ENCODE data around the gene FGF18.

The FGF18 gene

DNA sequence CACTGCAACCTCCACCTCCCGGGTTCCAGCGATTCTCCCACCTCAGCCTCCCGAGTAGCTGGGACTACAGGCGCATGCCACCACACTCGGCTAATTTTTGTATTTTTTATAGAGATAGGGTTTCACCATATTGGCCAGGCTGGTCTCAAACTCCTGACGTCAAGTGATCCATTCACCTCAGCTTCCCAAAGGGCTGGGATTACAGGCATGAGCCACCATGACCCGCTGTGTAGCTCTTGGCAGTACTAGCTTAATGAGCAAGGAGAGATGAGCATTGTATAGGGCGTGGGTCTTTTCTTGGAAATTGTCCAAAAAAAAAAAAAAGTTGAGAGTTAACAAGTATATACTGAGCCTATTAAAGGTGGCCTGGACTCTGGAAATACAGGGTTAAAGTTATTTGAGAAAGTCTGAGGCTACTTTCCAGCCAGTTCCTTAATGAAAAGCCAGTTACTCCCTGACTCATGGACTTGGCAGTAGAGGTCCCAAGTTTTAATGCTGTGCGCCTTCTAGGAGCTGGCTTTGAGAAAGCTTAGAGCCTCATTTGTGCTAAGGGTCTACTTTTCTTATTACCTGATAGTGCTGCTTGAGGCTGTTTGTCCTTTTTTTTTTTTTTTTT is 4.2 kb upstream of the FGF18 start:
- H3K4me3 ChIP-seq (ENCODE audit: low read length): no peak overlapping the region
- DNase-seq (ENCODE audit: low read depth): no peak
- TF ChIP-seq, protein P1, sequence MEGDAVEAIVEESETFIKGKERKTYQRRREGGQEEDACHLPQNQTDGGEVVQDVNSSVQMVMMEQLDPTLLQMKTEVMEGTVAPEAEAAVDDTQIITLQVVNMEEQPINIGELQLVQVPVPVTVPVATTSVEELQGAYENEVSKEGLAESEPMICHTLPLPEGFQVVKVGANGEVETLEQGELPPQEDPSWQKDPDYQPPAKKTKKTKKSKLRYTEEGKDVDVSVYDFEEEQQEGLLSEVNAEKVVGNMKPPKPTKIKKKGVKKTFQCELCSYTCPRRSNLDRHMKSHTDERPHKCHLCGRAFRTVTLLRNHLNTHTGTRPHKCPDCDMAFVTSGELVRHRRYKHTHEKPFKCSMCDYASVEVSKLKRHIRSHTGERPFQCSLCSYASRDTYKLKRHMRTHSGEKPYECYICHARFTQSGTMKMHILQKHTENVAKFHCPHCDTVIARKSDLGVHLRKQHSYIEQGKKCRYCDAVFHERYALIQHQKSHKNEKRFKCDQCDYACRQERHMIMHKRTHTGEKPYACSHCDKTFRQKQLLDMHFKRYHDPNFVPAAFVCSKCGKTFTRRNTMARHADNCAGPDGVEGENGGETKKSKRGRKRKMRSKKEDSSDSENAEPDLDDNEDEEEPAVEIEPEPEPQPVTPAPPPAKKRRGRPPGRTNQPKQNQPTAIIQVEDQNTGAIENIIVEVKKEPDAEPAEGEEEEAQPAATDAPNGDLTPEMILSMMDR (conservative IDR thresholded peaks at IDR 0.05; ENCODE audit: low read depth, low read length): no peak

GRCh38 chr5:171416160-171417049 is 3.0 kb upstream of the FGF18 start:
- DNase-seq (ENCODE audit: low read depth): no peak
- H3K4me3 ChIP-seq (ENCODE audit: low read length): no peak overlapping the region
- TF ChIP-seq, protein P1 (conservative IDR thresholded peaks at IDR 0.05; ENCODE audit: low read depth, low read length): no peak

DNA sequence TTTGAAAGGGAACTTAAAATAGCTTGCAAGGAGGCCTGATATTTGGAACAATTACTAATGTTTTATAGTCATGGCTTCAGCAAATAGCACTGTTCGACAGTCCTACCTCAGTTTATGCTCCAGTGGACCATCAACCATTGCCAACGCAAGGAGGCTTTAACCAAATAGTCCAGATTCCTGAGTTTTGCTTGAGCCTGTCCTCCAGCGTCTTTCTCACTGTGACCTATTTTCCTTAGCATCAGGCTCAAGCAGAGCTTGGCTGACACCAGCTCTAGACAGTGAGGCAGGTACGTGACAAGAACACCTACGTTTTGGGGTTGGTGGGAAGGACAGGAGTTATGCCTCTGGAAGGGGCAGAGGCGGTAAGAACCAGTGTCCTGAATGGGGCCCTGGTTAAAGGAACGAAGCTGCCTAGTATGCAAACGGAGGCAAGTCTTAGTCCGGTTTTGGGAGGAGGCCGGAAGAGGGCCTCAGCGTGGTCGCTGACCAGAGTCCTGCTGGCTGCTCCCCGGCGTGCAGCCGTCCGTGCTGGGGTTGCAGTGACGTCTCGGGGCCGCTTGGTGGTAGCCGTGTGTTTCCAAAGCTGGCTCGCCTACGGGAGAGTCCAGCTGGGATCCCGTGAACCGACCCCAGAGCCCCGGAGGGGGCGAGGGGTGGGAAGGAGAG is 998 bp upstream of the FGF18 start:
- no peak for DNase-seq (ENCODE audit: low read depth)
- H3K4me3 ChIP-seq (ENCODE audit: low read length): peak overlapping the region; percentile 75
- TF ChIP-seq, protein P1 (conservative IDR thresholded peaks at IDR 0.05; ENCODE audit: low read depth, low read length): peak; percentile 82

- peak overlapping the region; percentile 65 for H3K4me3 ChIP-seq (ENCODE audit: low read length)
These were observed 412 bp downstream of the FGF18 start for GRCh38 chr5:171419688-171420430.

GRCh38 chr5:171420431-171421241 is 1.2 kb downstream of the FGF18 start:
- H3K4me3 ChIP-seq (ENCODE audit: low read length): peak overlapping the region; percentile 65
- TF ChIP-seq, protein P1 (conservative IDR thresholded peaks at IDR 0.05; ENCODE audit: low read depth, low read length): no peak
- peak; percentile 85 for DNase-seq (ENCODE audit: low read depth)

More at GRCh38 chr5:171419688-171420430, 412 bp downstream of the FGF18 start:
- TF ChIP-seq, protein P1 (conservative IDR thresholded peaks at IDR 0.05; ENCODE audit: low read depth, low read length): no peak
- DNase-seq (ENCODE audit: low read depth): no peak

All from retinal pigment epithelial cell (primary cell).